ENCODE measurements around the gene ADCY7. TPM values are rescaled to one million over a fixed set of nuclear protein-coding genes. Genes with fewer than 3 reads are reported as not detected.

Gene ADCY7
- total and polyA plus RNA-seq, 9 of the 15 experiments (the other 6 are each of a cell fraction or from before 2014, with no cell fraction given) = 2.3 to 108 (median 28.6) TPM

GRCh38 chr16:50266337-50267091, at the start of gene ADCY7 (continued):
- TF ChIP-seq ZNF609 (CRISPR knock-in tag; IDR thresholded peaks at IDR 0.05; ENCODE audit: borderline replicate concordance) (no peak), ZNF830 (CRISPR knock-in tag; IDR thresholded peaks at IDR 0.05) (0 out of 2 replicates have a peak, but pooled peaks have one; percentile 55), ZNF785 (CRISPR knock-in tag; IDR thresholded peaks at IDR 0.05) (no peak), ELK1 (CRISPR knock-in tag; IDR thresholded peaks at IDR 0.05) (no peak), TAF7 (tag; IDR thresholded peaks at IDR 0.05) (no peak), GTF2A2 (tag; IDR thresholded peaks at IDR 0.05) (no peak), TBL1XR1 (IDR thresholded peaks at IDR 0.05; ENCODE audit: low read length in 2 of 2) (no peak; a peak in 1 of 4 replicates), CBX8 (IDR thresholded peaks at IDR 0.05; ENCODE audit: borderline replicate concordance, extremely low read depth, low read depth, low read length, poor library complexity, severe bottlenecking) (no peak), ZBTB12 (CRISPR knock-in tag; IDR thresholded peaks at IDR 0.05) (no peak), ZNF445 (CRISPR knock-in tag; IDR thresholded peaks at IDR 0.05; ENCODE audit: low read depth) (no peak), DMBX1 (CRISPR knock-in tag; IDR thresholded peaks at IDR 0.05; ENCODE audit: borderline replicate concordance) (peak; percentile 34; the same call in 1 of the 2 replicates), PATZ1 (CRISPR knock-in tag; IDR thresholded peaks at IDR 0.05; ENCODE audit: borderline replicate concordance) (no peak), ZNF263 (CRISPR knock-in tag; IDR thresholded peaks at IDR 0.05; ENCODE audit: borderline replicate concordance) (no peak), MYNN (IDR thresholded peaks at IDR 0.05) (0 out of 2 replicates have a peak, but pooled peaks have one; percentile 45), MYNN (CRISPR knock-in tag; IDR thresholded peaks at IDR 0.05) (no peak)
